HEK293T (cell line): ENCODE measurements around the gene GBP7.

ENCODE experiments used
- FOXK2 ChIP-seq: fragments of 450-650 bp; IDR thresholded peaks from 2 replicates; pipeline ENCODE4 v1.6.1; 2016; ENCODE audit warnings: mild to moderate bottlenecking
- HDGF ChIP-seq: fragments of 450-650 bp; IDR thresholded peaks from 2 replicates; pipeline ENCODE4 v1.6.1; 2017; ENCODE audit warnings: antibody characterized with exemption, borderline replicate concordance
- SP1 ChIP-seq: fragments of 450-650 bp; IDR thresholded peaks from 2 replicates; pipeline ENCODE4 v1.6.1; 2017
- SUZ12 ChIP-seq: fragments of 450-650 bp; IDR thresholded peaks from 2 replicates; pipeline ENCODE4 v1.6.1; 2016; ENCODE audit warnings: mild to moderate bottlenecking
- ZNF384 ChIP-seq: fragments of 450-650 bp; IDR thresholded peaks from 2 replicates; pipeline ENCODE4 v1.6.1; 2016

GRCh38 chr1:89142160-89142559, 33.6 kb downstream of the GBP7 start:
- TF ChIP-seq ZNF384 (no peak), FOXK2 (no peak), SP1 (no peak), HDGF (no peak), SUZ12 (no peak)
